Osteocyte (in vitro differentiated cells): ENCODE measurements around the gene RIPPLY2. TPM values are rescaled to one million over a fixed set of nuclear protein-coding genes. Genes with fewer than 3 reads are reported as not detected.
A peak's percentile ranks its signal among the peaks of the same experiment; 100 is the strongest.

Source experiments
- DNase-seq: peaks from one replicate; pipeline ENCODE4 v3.0.0; 2021; ENCODE audit warnings: mixed read lengths; ENCODE audit not compliant: unreplicated experiment; ENCODE audit errors: extremely low spot score
- H3K27ac Mint-ChIP-seq: one replicate; pipeline ENCODE4 v1.8.0; 2021; ENCODE audit warnings: mild to moderate bottlenecking, mixed read lengths; ENCODE audit not compliant: unreplicated experiment
- H3K27me3 Mint-ChIP-seq: one replicate; pipeline ENCODE4 v1.8.0; 2021; ENCODE audit warnings: mixed read lengths; ENCODE audit not compliant: unreplicated experiment
- H3K36me3 Mint-ChIP-seq: one replicate; pipeline ENCODE4 v1.8.0; 2021; ENCODE audit warnings: mixed read lengths; ENCODE audit not compliant: unreplicated experiment
- H3K4me1 Mint-ChIP-seq: one replicate; pipeline ENCODE4 v1.8.0; 2021; ENCODE audit warnings: mixed read lengths; ENCODE audit not compliant: unreplicated experiment
- H3K4me3 Mint-ChIP-seq: one replicate; pipeline ENCODE4 v1.8.0; 2021; ENCODE audit warnings: mild to moderate bottlenecking, moderate library complexity, mixed read lengths; ENCODE audit not compliant: unreplicated experiment
- H3K9me3 Mint-ChIP-seq: one replicate; pipeline ENCODE4 v1.8.0; 2021; ENCODE audit warnings: mixed read lengths; ENCODE audit not compliant: unreplicated experiment
- CTCF ChIP-seq: fragments of 200-600 bp; sonication (generic); IDR thresholded peaks from 2 replicates; pipeline ENCODE4 v1.5.0; 2021; ENCODE audit warnings: antibody characterized with exemption, mild to moderate bottlenecking, moderate library complexity
- total RNA-seq: library from RNA; stranded (reverse); gene quantifications from 2 replicates; pipeline ENCODE4 v1.2.1, GENCODE V29; 2021

RIPPLY2 gene
- total RNA-seq, 1 donor from 2014 or later, result not detected

GRCh38 chr6:83849127-83849526 is 4.0 kb upstream of the RIPPLY2 start:
- Mint-ChIP-seq H3K36me3 (no peaks in the 10 kb centered on the region), H3K27ac (no peak overlapping the region), H3K27me3 (peaks cover 74% of the 10 kb centered on the region), H3K4me3 (no peak overlapping the region), H3K9me3 (no peaks in the 10 kb centered on the region), H3K4me1 (peaks cover 11% of the 10 kb centered on the region)
- DNase-seq, result no peak
- TF ChIP-seq CTCF, result no peak

GRCh38 chr6:83849610-83850009 is 3.5 kb upstream of the RIPPLY2 start:
- H3K4me1 Mint-ChIP-seq, result peaks cover 12% of the 10 kb centered on the region
- no peaks in the 10 kb centered on the region for H3K36me3 Mint-ChIP-seq
- H3K27ac Mint-ChIP-seq, result no peak overlapping the region
- TF ChIP-seq CTCF, result no peak
- H3K9me3 Mint-ChIP-seq, result no peaks in the 10 kb centered on the region
- no peak overlapping the region for H3K4me3 Mint-ChIP-seq
- no peak for DNase-seq
- H3K27me3 Mint-ChIP-seq, result peaks cover 77% of the 10 kb centered on the region

- Mint-ChIP-seq H3K27ac (no peak overlapping the region), H3K4me3 (peak overlapping the region; percentile 72), H3K27me3 (peaks cover 75% of the 10 kb centered on the region), H3K4me1 (peaks cover 12% of the 10 kb centered on the region), H3K36me3 (no peaks in the 10 kb centered on the region), H3K9me3 (no peaks in the 10 kb centered on the region)
- TF ChIP-seq CTCF, result no peak
- DNase-seq, result no peak
Observed at GRCh38 chr6:83852528-83853177, 507 bp upstream of the RIPPLY2 start.

- H3K36me3 Mint-ChIP-seq, result no peaks in the 10 kb centered on the region
- peak overlapping the region; percentile 72 for H3K4me3 Mint-ChIP-seq
- no peak overlapping the region for H3K27ac Mint-ChIP-seq
- H3K27me3 Mint-ChIP-seq, result peaks cover 69% of the 10 kb centered on the region
- H3K4me1 Mint-ChIP-seq, result peaks cover 15% of the 10 kb centered on the region
- H3K9me3 Mint-ChIP-seq, result no peaks in the 10 kb centered on the region
- TF ChIP-seq CTCF, result no peak
- DNase-seq, result no peak
Observed at GRCh38 chr6:83854001-83854501, 891 bp downstream of the RIPPLY2 start.

GRCh38 chr6:83854766-83855165 is 1.6 kb downstream of the RIPPLY2 start:
- no peak for DNase-seq
- TF ChIP-seq CTCF, result no peak
- H3K4me3 Mint-ChIP-seq, result no peak overlapping the region
- peaks cover 61% of the 10 kb centered on the region for H3K27me3 Mint-ChIP-seq
- H3K9me3 Mint-ChIP-seq, result no peaks in the 10 kb centered on the region
- no peak overlapping the region for H3K27ac Mint-ChIP-seq
- peaks cover 18% of the 10 kb centered on the region for H3K4me1 Mint-ChIP-seq
- H3K36me3 Mint-ChIP-seq, result no peaks in the 10 kb centered on the region
